Activated CD4-positive, alpha-beta T cell treated with anti-CD3 and anti-CD28 coated beads, Interleukin-2, amount 50 U/mL, for 4 hours (primary cell): Measurements from ENCODE around the gene ADCY7.

Source experiments
- DNase-seq, 2 experiments: peaks; one replicate each; pipeline ENCODE4 v3.0.0-alpha.2; 2020

ADCY7 gene

GRCh38 chr16:50351116-50351515, 84.8 kb downstream of the ADCY7 start:
- no peak for DNase-seq

GRCh38 chr16:50351952-50352351, 85.6 kb downstream of the ADCY7 start:
- DNase-seq = no peak

DNA sequence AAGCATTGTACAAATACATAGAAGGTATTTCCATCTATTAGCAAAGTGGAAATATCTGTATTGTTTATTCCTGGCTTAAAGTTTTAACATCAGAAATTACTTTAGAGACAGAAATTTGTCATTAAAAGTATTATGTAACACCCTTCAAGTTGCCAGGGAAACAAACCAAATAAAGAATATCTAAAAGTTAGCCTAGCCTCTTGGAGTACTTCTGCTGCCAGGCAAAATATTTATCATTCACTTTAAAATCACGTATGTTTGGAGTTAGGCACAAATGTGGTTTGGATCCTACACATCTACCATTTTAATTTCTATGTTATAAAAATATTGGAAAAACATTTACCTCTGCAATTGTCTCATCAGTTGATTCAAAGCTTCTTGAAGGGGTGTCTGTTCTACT, 87.7 kb downstream of the ADCY7 start:
- no peak for DNase-seq

GRCh38 chr16:50354629-50355456, 88.5 kb downstream of the ADCY7 start:
- DNase-seq = no peak

DNA sequence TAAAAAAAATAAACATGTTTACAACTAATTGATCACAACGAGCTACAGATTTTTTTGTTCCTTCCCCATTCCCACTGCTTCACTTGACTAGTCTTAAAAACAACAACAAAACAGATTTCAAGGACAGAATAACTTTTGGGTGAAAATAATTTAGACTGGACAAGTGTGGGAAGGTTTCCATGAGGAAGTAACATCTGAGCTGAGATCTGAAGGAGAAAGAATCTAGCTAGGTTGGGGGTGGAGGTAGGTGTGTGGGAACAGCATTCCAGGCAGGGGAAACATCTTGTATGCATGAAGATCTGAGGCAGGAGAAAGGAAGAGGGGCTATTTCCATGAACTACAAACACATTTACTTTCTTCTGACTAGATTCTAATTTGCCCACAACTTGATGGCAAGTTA, 93.3 kb downstream of the ADCY7 start:
- no peak for DNase-seq

GRCh38 chr16:50360033-50360778, 93.9 kb downstream of the ADCY7 start:
- DNase-seq = no peak

GRCh38 chr16:50360779-50361178, 94.4 kb downstream of the ADCY7 start:
- DNase-seq = no peak

DNA sequence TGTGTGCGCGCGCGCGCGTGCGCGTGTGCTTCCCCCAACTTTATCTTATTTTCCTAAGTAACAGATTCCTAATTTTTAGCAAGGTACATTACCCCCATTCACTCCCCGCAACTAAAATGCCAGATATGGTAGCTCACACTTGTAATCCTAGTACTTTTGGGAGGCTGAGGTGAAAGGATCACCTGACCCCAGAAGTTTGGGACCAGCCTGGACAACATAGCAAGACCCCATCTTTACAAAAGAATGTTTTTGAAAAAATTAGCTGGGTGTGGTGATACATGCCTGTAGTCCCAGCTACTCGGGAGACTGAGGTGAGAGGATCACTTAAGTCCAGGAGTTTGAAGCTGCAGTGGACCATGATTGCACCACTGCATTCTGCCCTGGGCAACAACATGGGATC, 97.3 kb downstream of the ADCY7 start:
- DNase-seq = no peak

- no peak for DNase-seq
Observed at GRCh38 chr16:50365791-50366575, 99.6 kb downstream of the ADCY7 start.
